SK-N-SH treated with all-trans-retinoic acid at 6 μM for 48 hours (cell line): ENCODE data around the gene TNFRSF1A.

Experiments
- ARNTL ChIP-seq: fragments of 450-650 bp; formaldehyde crosslinking; IDR thresholded peaks from 2 replicates; pipeline ENCODE4 v1.5.0; 2020; ENCODE audit warnings: low read depth, mild to moderate bottlenecking, moderate library complexity, borderline replicate concordance
- CSRNP3 ChIP-seq: fragments of 250-450 bp; sonication (Bioruptor Pico); IDR thresholded peaks from 2 replicates; pipeline ENCODE4 v1.5.1; 2021; ENCODE audit warnings: mild to moderate bottlenecking, moderate library complexity
- PATZ1 ChIP-seq: fragments of 250-450 bp; sonication (Bioruptor Pico); IDR thresholded peaks from 2 replicates; pipeline ENCODE4 v1.8.0; 2020; ENCODE audit warnings: mild to moderate bottlenecking, moderate library complexity, borderline replicate concordance
- ZFP30 ChIP-seq: fragments of 450-650 bp; formaldehyde crosslinking; IDR thresholded peaks from 2 replicates; pipeline ENCODE4 v1.5.0; 2022; ENCODE audit warnings: mild to moderate bottlenecking, moderate library complexity

GRCh38 chr12:6319446-6319845 is 22.4 kb downstream of the TNFRSF1A start:
- TF ChIP-seq CSRNP3 (CRISPR knock-in tag) (no peak), ARNTL (CRISPR knock-in tag) (no peak), ZFP30 (CRISPR knock-in tag) (no peak), PATZ1 (CRISPR knock-in tag) (no peak)
